K562 (cell line): ENCODE measurements around the gene ZBTB8B. TPM values are rescaled to one million over a fixed set of nuclear protein-coding genes. Genes with fewer than 3 reads are reported as not detected.

Experiments
- CBFA2T3 ChIP-seq: fragments of 450-650 bp; IDR thresholded peaks from 2 replicates; pipeline ENCODE4 v1.6.1; 2017
- GABPB2 ChIP-seq: fragments of 250-450 bp; sonication (Bioruptor Pico); conservative IDR thresholded peaks from 2 replicates; pipeline ENCODE4 v1.5.1; 2021; ENCODE audit warnings: mild to moderate bottlenecking
- HEY1 ChIP-seq: fragments of 250-450 bp; sonication (Bioruptor Pico); IDR thresholded peaks from 2 replicates; pipeline ENCODE4 v1.5.0; 2020; ENCODE audit warnings: mild to moderate bottlenecking, moderate library complexity, borderline replicate concordance
- MEIS2 ChIP-seq: fragments of 450-650 bp; IDR thresholded peaks from 2 replicates; pipeline ENCODE4 v1.6.1; 2014; ENCODE audit warnings: mild to moderate bottlenecking; ENCODE audit not compliant: partially characterized antibody
- NCOR1 ChIP-seq: fragments of 450-650 bp; IDR thresholded peaks from 2 replicates; pipeline ENCODE4 v1.6.1; 2016; ENCODE audit warnings: mild to moderate bottlenecking, moderate library complexity
- SMAD4 ChIP-seq: fragments of 250-450 bp; sonication (Bioruptor Pico); conservative IDR thresholded peaks from 2 replicates; pipeline ENCODE4 v1.8.0; 2021; ENCODE audit warnings: inconsistent platforms, mild to moderate bottlenecking, moderate library complexity
- TCF3 ChIP-seq: sonication (generic); formaldehyde crosslinking; IDR thresholded peaks from 2 replicates; pipeline ENCODE4 v1.4.0; 2020; ENCODE audit warnings: mild to moderate bottlenecking, missing genetic modification reagents
- TEAD2 ChIP-seq: fragments of 450-650 bp; IDR thresholded peaks from 2 replicates; pipeline ENCODE4 v1.6.1; 2016; ENCODE audit warnings: missing genetic modification characterization, control low read depth, missing compliant biosample characterization
- TRIM24 ChIP-seq, 2 experiments: fragments of 450-650 bp; IDR thresholded peaks; 2 replicates each; pipeline ENCODE4 v1.6.1; 2016
- polyA plus RNA-seq, 8 experiments: library from polyadenylated mRNA; depleted of rRNA in 4 of 8; stranded (reverse) in 5 of 8; unstranded in 3 of 8; fragments of >200 nt; fragmentation: Nextera tagmentation in 2 of 8; fragmentation: Illumina TruSeq in 1 of 8; extraction: Ambion mirVana in 2 of 8; extraction: Trizol in 1 of 8; gene quantifications; 2 replicates each; pipeline versions ENCODE4 v1.2.1 to v1.2.3, GENCODE V29; 2011 to 2014; ENCODE audit warnings: inconsistent platforms in 1 of 8, missing spikeins in 1 of 8
- total RNA-seq, 7 experiments: library from RNA; depleted of rRNA in 6 of 7; stranded (reverse); fragments of >200 nt in 6 of 7; fragmentation: Illumina TruSeq in 2 of 7; extraction: Trizol in 2 of 7; gene quantifications; 2 replicates each; pipeline versions ENCODE4 v1.2.1 to v1.2.3, GENCODE V29; 2011 to 2021; ENCODE audit warnings: low replicate concordance in 1 of 7
- TF ChIP-seq, protein P1 (sequence below): sonication (generic); formaldehyde crosslinking; IDR thresholded peaks from 2 replicates; pipeline ENCODE4 v1.8.0; 2023; ENCODE audit warnings: mild to moderate bottlenecking, missing genetic modification reagents
- TF ChIP-seq, protein P2 (sequence below), 3 experiments: fragments of 200-800 bp in 1 of 3; fragments of 250-450 bp in 1 of 3; fragments of 450-650 bp in 1 of 3; sonication (Bioruptor Pico) in 1 of 3; sonication (Bioruptor generic) in 1 of 3; formaldehyde crosslinking in 1 of 3; IDR thresholded peaks; 2 replicates each; pipeline versions ENCODE4 v1.6.1 to v1.8.0; 2016 to 2022; ENCODE audit warnings: mild to moderate bottlenecking in 2 of 3, missing genetic modification characterization in 2 of 3, missing compliant biosample characterization in 1 of 3, moderate library complexity in 1 of 3
- TF ChIP-seq, protein P3 (sequence below), 2 experiments: fragments of 450-650 bp; conservative IDR thresholded peaks; 2 replicates each; pipeline ENCODE4 v1.6.1; 2017; ENCODE audit warnings: mild to moderate bottlenecking in 2 of 2, moderate library complexity in 2 of 2
- TF ChIP-seq, protein P4 (sequence below): fragments of 450-650 bp; IDR thresholded peaks from 2 replicates; pipeline ENCODE4 v1.6.1; 2016
- TF ChIP-seq, protein P5 (sequence below), 2 experiments: fragments of 200-800 bp in 1 of 2; sonication (Bioruptor generic) in 1 of 2; sonication (generic) in 1 of 2; formaldehyde crosslinking in 1 of 2; IDR thresholded peaks in 1 of 2; conservative IDR thresholded peaks in 1 of 2; 2 replicates each; pipeline versions ENCODE4 v1.5.0 to v1.6.1; 2016 to 2020; ENCODE audit warnings: missing compliant biosample characterization in 1 of 2, missing genetic modification characterization in 1 of 2, missing genetic modification reagents in 1 of 2

Gene ZBTB8B
- total and polyA plus RNA-seq, 9 of the 15 experiments (the other 6 are each of a cell fraction or from before 2014, with no cell fraction given) = not detected

DNA sequence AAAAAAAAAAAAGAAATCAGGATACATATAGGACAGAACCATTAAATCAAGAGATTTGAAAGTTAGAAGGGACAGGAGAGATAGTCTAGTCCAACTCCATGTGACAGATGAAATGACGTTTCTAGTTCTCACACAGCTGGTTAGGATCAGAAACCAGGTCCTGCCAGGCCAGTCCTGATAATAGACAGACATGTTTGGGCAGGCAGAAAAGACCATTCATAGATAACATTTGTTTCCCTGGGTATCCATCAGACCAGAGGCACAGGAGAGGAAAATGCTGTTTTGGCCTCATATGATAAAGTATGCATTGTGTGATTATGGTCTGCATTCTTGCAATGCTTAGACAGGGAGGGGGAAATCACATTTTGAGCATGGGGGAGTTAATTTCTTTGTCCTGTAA, 29.3 kb downstream of the ZBTB8B start (continued):
- TF ChIP-seq, protein P1, sequence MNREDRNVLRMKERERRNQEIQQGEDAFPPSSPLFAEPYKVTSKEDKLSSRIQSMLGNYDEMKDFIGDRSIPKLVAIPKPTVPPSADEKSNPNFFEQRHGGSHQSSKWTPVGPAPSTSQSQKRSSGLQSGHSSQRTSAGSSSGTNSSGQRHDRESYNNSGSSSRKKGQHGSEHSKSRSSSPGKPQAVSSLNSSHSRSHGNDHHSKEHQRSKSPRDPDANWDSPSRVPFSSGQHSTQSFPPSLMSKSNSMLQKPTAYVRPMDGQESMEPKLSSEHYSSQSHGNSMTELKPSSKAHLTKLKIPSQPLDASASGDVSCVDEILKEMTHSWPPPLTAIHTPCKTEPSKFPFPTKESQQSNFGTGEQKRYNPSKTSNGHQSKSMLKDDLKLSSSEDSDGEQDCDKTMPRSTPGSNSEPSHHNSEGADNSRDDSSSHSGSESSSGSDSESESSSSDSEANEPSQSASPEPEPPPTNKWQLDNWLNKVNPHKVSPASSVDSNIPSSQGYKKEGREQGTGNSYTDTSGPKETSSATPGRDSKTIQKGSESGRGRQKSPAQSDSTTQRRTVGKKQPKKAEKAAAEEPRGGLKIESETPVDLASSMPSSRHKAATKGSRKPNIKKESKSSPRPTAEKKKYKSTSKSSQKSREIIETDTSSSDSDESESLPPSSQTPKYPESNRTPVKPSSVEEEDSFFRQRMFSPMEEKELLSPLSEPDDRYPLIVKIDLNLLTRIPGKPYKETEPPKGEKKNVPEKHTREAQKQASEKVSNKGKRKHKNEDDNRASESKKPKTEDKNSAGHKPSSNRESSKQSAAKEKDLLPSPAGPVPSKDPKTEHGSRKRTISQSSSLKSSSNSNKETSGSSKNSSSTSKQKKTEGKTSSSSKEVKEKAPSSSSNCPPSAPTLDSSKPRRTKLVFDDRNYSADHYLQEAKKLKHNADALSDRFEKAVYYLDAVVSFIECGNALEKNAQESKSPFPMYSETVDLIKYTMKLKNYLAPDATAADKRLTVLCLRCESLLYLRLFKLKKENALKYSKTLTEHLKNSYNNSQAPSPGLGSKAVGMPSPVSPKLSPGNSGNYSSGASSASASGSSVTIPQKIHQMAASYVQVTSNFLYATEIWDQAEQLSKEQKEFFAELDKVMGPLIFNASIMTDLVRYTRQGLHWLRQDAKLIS (CRISPR knock-in tag) = no peak
- TF ChIP-seq, protein P2, sequence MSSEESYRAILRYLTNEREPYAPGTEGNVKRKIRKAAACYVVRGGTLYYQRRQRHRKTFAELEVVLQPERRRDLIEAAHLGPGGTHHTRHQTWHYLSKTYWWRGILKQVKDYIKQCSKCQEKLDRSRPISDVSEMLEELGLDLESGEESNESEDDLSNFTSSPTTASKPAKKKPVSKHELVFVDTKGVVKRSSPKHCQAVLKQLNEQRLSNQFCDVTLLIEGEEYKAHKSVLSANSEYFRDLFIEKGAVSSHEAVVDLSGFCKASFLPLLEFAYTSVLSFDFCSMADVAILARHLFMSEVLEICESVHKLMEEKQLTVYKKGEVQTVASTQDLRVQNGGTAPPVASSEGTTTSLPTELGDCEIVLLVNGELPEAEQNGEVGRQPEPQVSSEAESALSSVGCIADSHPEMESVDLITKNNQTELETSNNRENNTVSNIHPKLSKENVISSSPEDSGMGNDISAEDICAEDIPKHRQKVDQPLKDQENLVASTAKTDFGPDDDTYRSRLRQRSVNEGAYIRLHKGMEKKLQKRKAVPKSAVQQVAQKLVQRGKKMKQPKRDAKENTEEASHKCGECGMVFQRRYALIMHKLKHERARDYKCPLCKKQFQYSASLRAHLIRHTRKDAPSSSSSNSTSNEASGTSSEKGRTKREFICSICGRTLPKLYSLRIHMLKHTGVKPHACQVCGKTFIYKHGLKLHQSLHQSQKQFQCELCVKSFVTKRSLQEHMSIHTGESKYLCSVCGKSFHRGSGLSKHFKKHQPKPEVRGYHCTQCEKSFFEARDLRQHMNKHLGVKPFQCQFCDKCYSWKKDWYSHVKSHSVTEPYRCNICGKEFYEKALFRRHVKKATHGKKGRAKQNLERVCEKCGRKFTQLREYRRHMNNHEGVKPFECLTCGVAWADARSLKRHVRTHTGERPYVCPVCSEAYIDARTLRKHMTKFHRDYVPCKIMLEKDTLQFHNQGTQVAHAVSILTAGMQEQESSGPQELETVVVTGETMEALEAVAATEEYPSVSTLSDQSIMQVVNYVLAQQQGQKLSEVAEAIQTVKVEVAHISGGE (CRISPR knock-in tag; IDR thresholded peaks at IDR 0.05) = peak in 1 of 3 experiments; percentile 55; a peak in 2 of 6 replicates
- TF ChIP-seq GABPB2 (CRISPR knock-in tag) = no peak
- TF ChIP-seq, protein P3, sequence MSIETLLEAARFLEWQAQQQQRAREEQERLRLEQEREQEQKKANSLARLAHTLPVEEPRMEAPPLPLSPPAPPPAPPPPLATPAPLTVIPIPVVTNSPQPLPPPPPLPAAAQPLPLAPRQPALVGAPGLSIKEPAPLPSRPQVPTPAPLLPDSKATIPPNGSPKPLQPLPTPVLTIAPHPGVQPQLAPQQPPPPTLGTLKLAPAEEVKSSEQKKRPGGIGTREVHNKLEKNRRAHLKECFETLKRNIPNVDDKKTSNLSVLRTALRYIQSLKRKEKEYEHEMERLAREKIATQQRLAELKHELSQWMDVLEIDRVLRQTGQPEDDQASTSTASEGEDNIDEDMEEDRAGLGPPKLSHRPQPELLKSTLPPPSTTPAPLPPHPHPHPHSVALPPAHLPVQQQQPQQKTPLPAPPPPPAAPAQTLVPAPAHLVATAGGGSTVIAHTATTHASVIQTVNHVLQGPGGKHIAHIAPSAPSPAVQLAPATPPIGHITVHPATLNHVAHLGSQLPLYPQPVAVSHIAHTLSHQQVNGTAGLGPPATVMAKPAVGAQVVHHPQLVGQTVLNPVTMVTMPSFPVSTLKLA (conservative IDR thresholded peaks at IDR 0.05) = peak in 1 of 2 experiments; percentile 37; a peak in 1 of 4 replicates
- TF ChIP-seq NCOR1 = peak; percentile 74
- TF ChIP-seq SMAD4 = peak; percentile 60
- peak; percentile 84 for TF ChIP-seq TCF3 (CRISPR knock-in tag)
- peak; percentile 83 for TF ChIP-seq CBFA2T3
- no peak for TF ChIP-seq HEY1
- TF ChIP-seq, protein P4, sequence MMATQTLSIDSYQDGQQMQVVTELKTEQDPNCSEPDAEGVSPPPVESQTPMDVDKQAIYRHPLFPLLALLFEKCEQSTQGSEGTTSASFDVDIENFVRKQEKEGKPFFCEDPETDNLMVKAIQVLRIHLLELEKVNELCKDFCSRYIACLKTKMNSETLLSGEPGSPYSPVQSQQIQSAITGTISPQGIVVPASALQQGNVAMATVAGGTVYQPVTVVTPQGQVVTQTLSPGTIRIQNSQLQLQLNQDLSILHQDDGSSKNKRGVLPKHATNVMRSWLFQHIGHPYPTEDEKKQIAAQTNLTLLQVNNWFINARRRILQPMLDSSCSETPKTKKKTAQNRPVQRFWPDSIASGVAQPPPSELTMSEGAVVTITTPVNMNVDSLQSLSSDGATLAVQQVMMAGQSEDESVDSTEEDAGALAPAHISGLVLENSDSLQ = peak; percentile 15; the same call in 1 of the 2 replicates
- TF ChIP-seq MEIS2 = peak; percentile 43
- 0 out of 4 replicates have a peak, but pooled peaks of 1 of the 2 experiments have one; percentile 37 for TF ChIP-seq TRIM24 (IDR thresholded peaks at IDR 0.05)
- peak; percentile 77; the same call in 1 of the 2 replicates for TF ChIP-seq TEAD2
- TF ChIP-seq, protein P5, sequence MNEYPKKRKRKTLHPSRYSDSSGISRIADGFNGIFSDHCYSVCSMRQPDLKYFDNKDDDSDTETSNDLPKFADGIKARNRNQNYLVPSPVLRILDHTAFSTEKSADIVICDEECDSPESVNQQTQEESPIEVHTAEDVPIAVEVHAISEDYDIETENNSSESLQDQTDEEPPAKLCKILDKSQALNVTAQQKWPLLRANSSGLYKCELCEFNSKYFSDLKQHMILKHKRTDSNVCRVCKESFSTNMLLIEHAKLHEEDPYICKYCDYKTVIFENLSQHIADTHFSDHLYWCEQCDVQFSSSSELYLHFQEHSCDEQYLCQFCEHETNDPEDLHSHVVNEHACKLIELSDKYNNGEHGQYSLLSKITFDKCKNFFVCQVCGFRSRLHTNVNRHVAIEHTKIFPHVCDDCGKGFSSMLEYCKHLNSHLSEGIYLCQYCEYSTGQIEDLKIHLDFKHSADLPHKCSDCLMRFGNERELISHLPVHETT (CRISPR knock-in tag; conservative IDR thresholded peaks at IDR 0.05 in 1 of 2, IDR thresholded peaks at IDR 0.05 in 1 of 2) = 0 out of 4 replicates have a peak, but pooled peaks of 1 of the 2 experiments have one; percentile 39
- TF ChIP-seq, all 486 proteins: peak for 24
